GM12891 (cell line): Measurements from ENCODE around the gene RPGRIP1L.

Experiments
- POLR2A ChIP-seq: IDR thresholded peaks from 2 replicates; pipeline ENCODE4 v1.6.1; 2011; ENCODE audit warnings: low read depth, low read length, control low read depth
- POLR2AphosphoS5 ChIP-seq: IDR thresholded peaks from 2 replicates; pipeline ENCODE4 v1.6.1; 2011; ENCODE audit warnings: low read depth, low read length, control low read depth
- POU2F2 ChIP-seq: IDR thresholded peaks from 2 replicates; pipeline ENCODE4 v1.6.1; 2011; ENCODE audit warnings: low read depth, mild to moderate bottlenecking, control low read depth, low read length, moderate library complexity
- SPI1 ChIP-seq: IDR thresholded peaks from 2 replicates; pipeline ENCODE4 v1.6.1; 2011; ENCODE audit warnings: low read depth, low read length, control low read depth
- TAF1 ChIP-seq: IDR thresholded peaks from 2 replicates; pipeline ENCODE4 v1.6.1; 2011; ENCODE audit warnings: low read depth, low read length, control low read depth

- no peak for TF ChIP-seq POLR2A
- no peak for TF ChIP-seq TAF1
- no peak for TF ChIP-seq POLR2AphosphoS5
- TF ChIP-seq SPI1 = no peak
- TF ChIP-seq POU2F2 = no peak
These were observed 104.1 kb downstream of the RPGRIP1L start for GRCh38 chr16:53599548-53599947.
